K562 (cell line): ENCODE results near the gene LCTL. TPM values are rescaled to one million over a fixed set of nuclear protein-coding genes. Genes with fewer than 3 reads are reported as not detected.

ENCODE experiments used
- ATAC-seq: fragments of 200-7000 bp; cut with Tn5 transposase; 3 replicates; pipeline ENCODE4 v1.9.1; 2020; ENCODE audit warnings: moderate library complexity
- BruUV-seq: library from RNA; stranded (reverse); fragments of 400-500 nt; replicated peaks from 2 replicates; lab custom pipeline; 2021; lab: Mats Ljungman, UMichigan
- CTCF ChIA-PET: fragments of 300-600 bp; formaldehyde crosslinking; extraction: SDS; loops from one replicate; lab custom pipeline; 2021; ENCODE audit warnings: low intra/inter-chr PET ratio; lab: Yijun Ruan, JAX
- POLR2A ChIA-PET: fragments of 300-600, 350-650 bp; sonication (Branson Sonifier 250); formaldehyde crosslinking; extraction: SDS; loops from one replicate; lab custom pipeline; 2021; ENCODE audit warnings: antibody characterized with exemption, inconsistent platforms; lab: Yijun Ruan, JAX
- DNase-seq, 4 experiments: peaks; one replicate each; pipeline versions ENCODE4 v3.0.0 to v3.0.0-alpha.2; 2011 to 2018; ENCODE audit warnings: low spot score in 3 of 4, mixed read lengths in 3 of 4; ENCODE audit errors: extremely low read depth in 1 of 4
- FAIRE-seq: peaks from 2 replicates; lab custom pipeline; 2011; peaks lifted over from hg19 to GRCh38; lab: Jason Lieb, UNC
- H2AFZ ChIP-seq: 2 replicates; pipeline ENCODE4 v1.6.0; 2011; ENCODE audit warnings: low read depth, low read length, control low read depth, inconsistent platforms
- H3K27ac ChIP-seq: fragments of 200-600 bp; 3 replicates; pipeline ENCODE4 v1.8.0; 2011; ENCODE audit warnings: low read depth, mild to moderate bottlenecking, control low read depth, inconsistent platforms, low read length, moderate library complexity, mixed read lengths; ENCODE audit errors: extremely low read depth
- H3K27me3 ChIP-seq, 2 experiments: fragments of 300-600 bp in 1 of 2; 2 replicates in 1 of 2; 3 replicates in 1 of 2; pipeline versions ENCODE4 v1.6.0 to v1.8.0; 2011; ENCODE audit warnings: inconsistent platforms in 2 of 2, low read length in 2 of 2, mild to moderate bottlenecking in 1 of 2, mixed read lengths in 1 of 2, moderate library complexity in 1 of 2; ENCODE audit not compliant: control insufficient read depth in 2 of 2, insufficient read depth in 2 of 2
- H3K36me3 ChIP-seq: fragments of 300-600 bp; 3 replicates; pipeline ENCODE4 v1.8.0; 2011; ENCODE audit warnings: mild to moderate bottlenecking, low read length, inconsistent platforms; ENCODE audit not compliant: control insufficient read depth, insufficient read depth
- H3K4me1 ChIP-seq, 2 experiments: fragments of 200-600 bp in 1 of 2; replicated peaks in 1 of 2; 2 replicates in 1 of 2; 3 replicates in 1 of 2; pipeline versions ENCODE4 v1.5.1 to v1.8.0; 2011; ENCODE audit warnings: inconsistent platforms in 2 of 2, low read length in 2 of 2, mild to moderate bottlenecking in 1 of 2, mixed read lengths in 1 of 2, moderate library complexity in 1 of 2; ENCODE audit not compliant: control insufficient read depth in 2 of 2, insufficient read depth in 2 of 2
- H3K4me2 ChIP-seq: 2 replicates; pipeline ENCODE4 v1.6.1; 2011; ENCODE audit warnings: low read length, control low read depth, inconsistent platforms, mixed read lengths; ENCODE audit not compliant: insufficient read depth
- H3K4me3 ChIP-seq: fragments of 200-600 bp; sonication (generic), shearing (Covaris generic); 2 replicates; pipeline ENCODE4 v1.5.1; 2016; ENCODE audit warnings: control low read depth, inconsistent platforms
- H3K79me2 ChIP-seq: fragments of 200-600 bp; 3 replicates; pipeline ENCODE4 v1.8.0; 2011; ENCODE audit warnings: low read length, inconsistent platforms; ENCODE audit not compliant: control insufficient read depth, insufficient read depth
- H3K9ac ChIP-seq, 2 experiments: 2 replicates each; pipeline versions ENCODE4 v1.6.0 to v1.6.1; 2011; ENCODE audit warnings: low read depth in 2 of 2, low read length in 2 of 2, control low read depth in 1 of 2, inconsistent platforms in 1 of 2, mild to moderate bottlenecking in 1 of 2, mixed read lengths in 1 of 2; ENCODE audit not compliant: insufficient read depth in 1 of 2
- H3K9me1 ChIP-seq: one replicate; pipeline ENCODE4 v1.6.0; 2011; ENCODE audit warnings: inconsistent platforms, mild to moderate bottlenecking, low read length, moderate library complexity; ENCODE audit not compliant: control insufficient read depth, insufficient read depth
- H3K9me3 ChIP-seq: replicated peaks from 2 replicates; pipeline ENCODE4 v1.5.1; 2011; ENCODE audit warnings: low read depth, low read length, inconsistent platforms; ENCODE audit not compliant: control insufficient read depth, insufficient read depth
- H4K20me1 ChIP-seq: replicated peaks from 2 replicates; pipeline ENCODE4 v1.6.1; 2011; ENCODE audit warnings: low read length, inconsistent platforms, mixed read lengths; ENCODE audit not compliant: control insufficient read depth, insufficient read depth
- ARHGAP35 ChIP-seq: fragments of 450-650 bp; IDR thresholded peaks from 2 replicates; pipeline ENCODE4 v1.6.1; 2018; ENCODE audit not compliant: partially characterized antibody
- BDP1 ChIP-seq: IDR thresholded peaks from 3 replicates; pipeline ENCODE4 v1.6.1; 2011; ENCODE audit not compliant: insufficient read length, insufficient read depth
- ELF4 ChIP-seq: fragments of 450-650 bp; formaldehyde crosslinking; IDR thresholded peaks from 2 replicates; pipeline ENCODE4 v1.4.0; 2022; ENCODE audit warnings: missing genetic modification characterization
- FOXK1 ChIP-seq: sonication (generic); formaldehyde crosslinking; IDR thresholded peaks from 2 replicates; pipeline ENCODE4 v1.8.0; 2022; ENCODE audit warnings: missing genetic modification reagents, mild to moderate bottlenecking, borderline replicate concordance
- FOXP1 ChIP-seq: sonication (generic); formaldehyde crosslinking; IDR thresholded peaks from 2 replicates; pipeline ENCODE4 v1.8.0; 2022; ENCODE audit warnings: mild to moderate bottlenecking, missing genetic modification reagents
- HDAC2 ChIP-seq: fragments of 450-650 bp; IDR thresholded peaks from 2 replicates; pipeline ENCODE4 v1.6.1; 2016; ENCODE audit warnings: mild to moderate bottlenecking
- KLF6 ChIP-seq: fragments of 250-450 bp; sonication (Bioruptor Pico); IDR thresholded peaks from 2 replicates; pipeline ENCODE4 v1.4.0; 2020; ENCODE audit warnings: mild to moderate bottlenecking, moderate library complexity, borderline replicate concordance
- PRDM10 ChIP-seq: fragments of 450-650 bp; IDR thresholded peaks from 2 replicates; pipeline ENCODE4 v1.6.1; 2018; ENCODE audit not compliant: partially characterized antibody
- SLC30A9 ChIP-seq: fragments of 250-450 bp; sonication (Bioruptor Pico); IDR thresholded peaks from 2 replicates; pipeline ENCODE4 v1.8.0; 2022; ENCODE audit warnings: mild to moderate bottlenecking, moderate library complexity
- XRCC4 ChIP-seq: IDR thresholded peaks from one replicate; pipeline ENCODE4 v1.6.1; 2011; ENCODE audit not compliant: insufficient read depth, insufficient read length; ENCODE audit errors: extremely low read depth
- ZBTB33 ChIP-seq: sonication (generic); formaldehyde crosslinking; IDR thresholded peaks from 2 replicates; pipeline ENCODE4 v1.8.1; 2023; ENCODE audit warnings: mild to moderate bottlenecking, missing genetic modification reagents
- ZC3H8 ChIP-seq: fragments of 450-650 bp; IDR thresholded peaks from 2 replicates; pipeline ENCODE4 v1.6.1; 2017
- ZKSCAN1 ChIP-seq: fragments of 150-350 bp; IDR thresholded peaks from 2 replicates; pipeline ENCODE4 v1.6.1; 2016; ENCODE audit warnings: low read depth, low read length
- ZKSCAN8 ChIP-seq: fragments of 200-800 bp; sonication (Bioruptor generic); IDR thresholded peaks from 2 replicates; pipeline ENCODE4 v1.6.1; 2016; ENCODE audit warnings: missing genetic modification characterization, missing compliant biosample characterization
- WGBS: fragments of 100-300 bp; shearing (Covaris generic); methylation state at CpG from one replicate; pipeline ENCODE4 v1.1.6; 2016; ENCODE audit warnings: low coverage, mixed read lengths; ENCODE audit not compliant: insufficient coverage; ENCODE audit errors: missing lambda C conversion rate; 5-methylcytosine and 5-hydroxymethylcytosine counted together
- in situ Hi-C: fragments of 300-500 bp; cut with MboI; formaldehyde crosslinking; loops from 4 replicates; pipeline ENCODE4 v1.15.0; 2018; ENCODE audit warnings: inconsistent platforms, mixed read lengths
- intact Hi-C: fragments of 100-400 bp; cut with micrococcal nuclease; formaldehyde crosslinking; loops from 2 replicates; pipeline ENCODE4 v1.14.2; 2022
- polyA plus RNA-seq, 8 experiments: library from polyadenylated mRNA; depleted of rRNA in 4 of 8; stranded (reverse) in 5 of 8; unstranded in 3 of 8; fragments of >200 nt; fragmentation: Nextera tagmentation in 2 of 8; fragmentation: Illumina TruSeq in 1 of 8; extraction: Ambion mirVana in 2 of 8; extraction: Trizol in 1 of 8; gene quantifications; 2 replicates each; pipeline versions ENCODE4 v1.2.1 to v1.2.3, GENCODE V29; 2011 to 2014; ENCODE audit warnings: inconsistent platforms in 1 of 8, missing spikeins in 1 of 8
- total RNA-seq, 7 experiments: library from RNA; depleted of rRNA in 6 of 7; stranded (reverse); fragments of >200 nt in 6 of 7; fragmentation: Illumina TruSeq in 2 of 7; extraction: Trizol in 2 of 7; gene quantifications; 2 replicates each; pipeline versions ENCODE4 v1.2.1 to v1.2.3, GENCODE V29; 2011 to 2021; ENCODE audit warnings: low replicate concordance in 1 of 7

The LCTL gene
- total and polyA plus RNA-seq, 9 of the 15 experiments (the other 6 are each of a cell fraction or from before 2014, with no cell fraction given), result 0.08 to 0.31 (median 0.17) TPM; not detected in 6

GRCh38 chr15:66524838-66525237, 41.0 kb downstream of the LCTL start (continued):
- TF ChIP-seq ZBTB33 (CRISPR knock-in tag), result no peak
- no peak for TF ChIP-seq ARHGAP35
- TF ChIP-seq SLC30A9 (CRISPR knock-in tag), result no peak
- TF ChIP-seq XRCC4, result no peak

- Histone ChIP-seq H3K4me1 (no peaks in the 10 kb centered on the region), H3K36me3 (peaks cover 77% of the 10 kb centered on the region), H3K9me3 (no peaks in the 10 kb centered on the region), H3K4me3 (no peak overlapping the region), H3K4me2 (no peak overlapping the region), H3K9me1 (no peaks in the 10 kb centered on the region), H2AFZ (no peak overlapping the region), H3K27ac (no peak overlapping the region), H3K9ac (no peak overlapping the region), H3K79me2 (no peaks in the 10 kb centered on the region), H3K27me3 (no peaks in the 10 kb centered on the region), H4K20me1 (no peaks in the 10 kb centered on the region)
- CTCF ChIA-PET, result no interaction called here
- in situ Hi-C loops (no loop called here), intact Hi-C loops (no loop called here)
- no peak for DNase-seq
- BruUV-seq, result no TSS peak
- no peak for ATAC-seq
- POLR2A ChIA-PET, result interaction anchor here (0.8 to 1.1 kb wide), 2 partner anchors 17 to 85 kb away, joined by 3 read pairs; no protein-coding TSS in a partner anchor
- 72% methylated on average over 3 of the region's 3 CpGs for WGBS
- no peak for FAIRE-seq
- TF ChIP-seq FOXP1 (CRISPR knock-in tag) (no peak), FOXK1 (CRISPR knock-in tag) (no peak), HDAC2 (no peak), ZC3H8 (no peak), ELF4 (CRISPR knock-in tag) (no peak), KLF6 (CRISPR knock-in tag) (no peak), ZKSCAN8 (CRISPR knock-in tag) (no peak), ZKSCAN1 (no peak), BDP1 (no peak), PRDM10 (no peak)
Measured at GRCh38 chr15:66523926-66524325, 41.9 kb downstream of the LCTL start.
